GM12865 (cell line): Measurements from ENCODE around the gene TMEM198.

Experiments used
- DNase-seq: peaks from one replicate; pipeline ENCODE4 v3.0.0; 2010; ENCODE audit warnings: low read depth
- H3K4me3 ChIP-seq: 2 replicates; pipeline ENCODE4 v1.5.1; 2011; ENCODE audit warnings: mild to moderate bottlenecking, low read depth, low read length, control low read depth
- TF ChIP-seq, protein P1 (sequence below): IDR thresholded peaks from 2 replicates; pipeline ENCODE4 v1.5.1; 2011; ENCODE audit warnings: low read length, control low read depth, low read depth, inconsistent platforms; ENCODE audit not compliant: insufficient read depth; ENCODE audit errors: missing control alignments

TMEM198 gene

DNA sequence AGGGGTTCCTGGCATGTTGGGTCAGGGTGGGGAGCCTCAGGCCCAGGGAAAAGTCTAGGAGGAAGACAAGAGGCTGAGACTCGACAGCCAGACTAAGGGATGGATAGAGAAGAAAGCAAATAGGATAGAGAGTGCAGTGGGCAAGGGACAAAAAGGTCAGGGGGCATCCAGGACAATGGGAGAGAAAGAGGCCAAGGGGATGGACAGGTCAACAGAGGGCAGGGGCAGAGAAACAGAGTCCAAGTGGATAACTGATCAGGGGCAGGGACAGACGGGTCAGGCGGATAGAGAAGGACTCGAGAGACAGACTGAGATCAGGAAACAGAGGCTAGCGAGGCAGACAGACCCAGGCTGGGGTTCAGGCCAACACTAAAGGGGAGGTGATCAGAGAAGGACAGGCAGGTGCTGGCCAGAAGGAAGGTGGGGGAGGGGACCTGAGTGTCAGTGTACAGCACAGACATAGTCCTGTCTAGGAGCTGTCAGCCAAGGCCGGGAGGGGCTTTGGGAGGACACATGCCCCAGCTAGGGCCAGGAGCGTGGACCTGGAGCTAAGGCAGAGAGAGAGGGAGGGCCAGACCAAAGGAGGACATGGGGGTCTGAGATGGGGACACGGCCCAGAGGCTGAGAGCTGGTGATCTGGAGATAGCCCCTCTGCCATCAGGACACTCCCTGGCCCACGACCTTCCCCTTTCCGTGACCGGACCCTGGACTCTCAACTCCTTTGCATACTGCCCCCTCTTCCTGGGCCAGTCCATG lies 17.3 kb upstream of the TMEM198 start:
- TF ChIP-seq, protein P1, sequence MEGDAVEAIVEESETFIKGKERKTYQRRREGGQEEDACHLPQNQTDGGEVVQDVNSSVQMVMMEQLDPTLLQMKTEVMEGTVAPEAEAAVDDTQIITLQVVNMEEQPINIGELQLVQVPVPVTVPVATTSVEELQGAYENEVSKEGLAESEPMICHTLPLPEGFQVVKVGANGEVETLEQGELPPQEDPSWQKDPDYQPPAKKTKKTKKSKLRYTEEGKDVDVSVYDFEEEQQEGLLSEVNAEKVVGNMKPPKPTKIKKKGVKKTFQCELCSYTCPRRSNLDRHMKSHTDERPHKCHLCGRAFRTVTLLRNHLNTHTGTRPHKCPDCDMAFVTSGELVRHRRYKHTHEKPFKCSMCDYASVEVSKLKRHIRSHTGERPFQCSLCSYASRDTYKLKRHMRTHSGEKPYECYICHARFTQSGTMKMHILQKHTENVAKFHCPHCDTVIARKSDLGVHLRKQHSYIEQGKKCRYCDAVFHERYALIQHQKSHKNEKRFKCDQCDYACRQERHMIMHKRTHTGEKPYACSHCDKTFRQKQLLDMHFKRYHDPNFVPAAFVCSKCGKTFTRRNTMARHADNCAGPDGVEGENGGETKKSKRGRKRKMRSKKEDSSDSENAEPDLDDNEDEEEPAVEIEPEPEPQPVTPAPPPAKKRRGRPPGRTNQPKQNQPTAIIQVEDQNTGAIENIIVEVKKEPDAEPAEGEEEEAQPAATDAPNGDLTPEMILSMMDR, result no peak
- no peak overlapping the region for H3K4me3 ChIP-seq
- DNase-seq, result no peak

DNA sequence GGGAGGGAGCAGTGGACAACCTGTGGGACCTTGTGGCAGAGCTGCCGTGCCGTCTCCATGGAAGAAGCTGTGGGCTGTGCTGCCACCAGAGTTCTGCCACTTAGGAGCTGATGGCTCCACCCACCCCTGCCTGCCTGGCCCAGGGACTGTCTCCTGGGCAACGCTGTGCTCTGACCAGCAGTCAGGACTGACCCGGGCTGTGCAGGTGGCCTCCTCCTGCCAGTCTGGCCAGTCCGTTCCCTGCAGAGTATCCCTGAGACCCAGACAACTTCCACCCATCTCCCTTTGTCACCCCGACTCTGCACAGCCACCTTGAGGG lies 16.8 kb upstream of the TMEM198 start:
- H3K4me3 ChIP-seq, result no peak overlapping the region
- DNase-seq, result no peak
- TF ChIP-seq, protein P1, result no peak

DNA sequence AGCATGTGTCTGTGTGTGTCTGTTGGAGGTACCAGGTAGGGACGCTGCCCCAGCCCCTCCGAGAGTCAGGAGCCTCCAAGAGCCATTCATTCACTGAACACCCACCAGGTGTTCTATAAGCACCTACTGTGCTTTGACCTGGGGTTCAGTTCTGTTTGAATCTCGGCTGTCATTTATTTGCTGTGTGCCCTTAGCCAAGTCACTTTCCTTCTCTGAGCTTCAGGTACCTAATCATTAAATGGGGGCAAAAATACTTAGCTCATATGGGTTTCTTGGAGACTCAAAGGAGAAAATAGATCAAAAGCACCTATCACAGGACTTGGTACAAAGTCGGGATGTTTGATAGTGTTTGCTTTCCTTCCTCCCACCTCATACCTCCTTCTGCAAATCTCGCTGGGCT lies 16.4 kb upstream of the TMEM198 start:
- no peak overlapping the region for H3K4me3 ChIP-seq
- TF ChIP-seq, protein P1, result no peak
- DNase-seq, result no peak

DNA sequence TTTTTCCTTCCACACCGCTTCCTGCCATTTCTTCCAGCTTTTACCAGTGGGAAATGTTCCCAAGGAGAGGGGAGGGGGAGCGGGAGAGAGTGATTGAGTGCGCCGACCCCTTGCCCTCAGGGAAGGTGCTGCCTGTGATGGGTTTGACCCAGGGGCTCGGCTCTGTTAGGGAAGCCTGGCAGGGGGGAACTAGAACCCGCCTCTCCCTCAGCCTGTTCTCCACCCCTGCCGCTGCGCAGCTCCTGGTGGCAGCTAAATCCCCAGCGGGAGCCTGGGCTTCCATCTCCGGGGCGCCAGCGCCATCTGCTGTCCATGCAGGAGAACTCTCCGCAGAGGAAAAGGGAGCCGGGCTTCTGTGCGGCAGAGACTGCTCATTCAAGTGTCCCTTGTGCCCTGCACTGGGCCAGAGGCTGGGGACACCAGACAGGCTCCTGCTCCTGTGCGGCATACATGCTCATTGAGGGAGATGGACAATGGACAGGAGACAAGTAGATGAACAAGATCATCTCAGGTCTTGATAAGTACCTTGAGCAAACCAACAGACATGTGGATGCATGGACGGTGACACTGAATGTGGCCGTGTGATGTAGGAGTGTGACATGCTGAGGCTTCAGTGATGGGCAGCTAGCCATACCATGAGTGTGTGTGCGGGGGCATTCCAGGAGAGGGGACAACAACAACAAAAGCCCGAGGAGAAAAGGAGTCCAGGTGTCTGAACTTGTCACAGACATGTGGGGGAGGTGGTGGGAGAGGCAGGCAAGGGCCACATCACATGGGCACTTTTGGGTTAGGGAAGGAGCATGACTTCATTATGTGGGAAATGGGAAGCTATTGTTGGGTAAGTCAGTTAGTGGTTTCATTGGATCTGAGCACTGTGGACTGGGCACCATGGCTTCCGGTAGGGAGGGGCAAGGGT lies 13.5 kb upstream of the TMEM198 start:
- DNase-seq, result peak; percentile 86
- TF ChIP-seq, protein P1, result peak; percentile 96
- no peak overlapping the region for H3K4me3 ChIP-seq

DNA sequence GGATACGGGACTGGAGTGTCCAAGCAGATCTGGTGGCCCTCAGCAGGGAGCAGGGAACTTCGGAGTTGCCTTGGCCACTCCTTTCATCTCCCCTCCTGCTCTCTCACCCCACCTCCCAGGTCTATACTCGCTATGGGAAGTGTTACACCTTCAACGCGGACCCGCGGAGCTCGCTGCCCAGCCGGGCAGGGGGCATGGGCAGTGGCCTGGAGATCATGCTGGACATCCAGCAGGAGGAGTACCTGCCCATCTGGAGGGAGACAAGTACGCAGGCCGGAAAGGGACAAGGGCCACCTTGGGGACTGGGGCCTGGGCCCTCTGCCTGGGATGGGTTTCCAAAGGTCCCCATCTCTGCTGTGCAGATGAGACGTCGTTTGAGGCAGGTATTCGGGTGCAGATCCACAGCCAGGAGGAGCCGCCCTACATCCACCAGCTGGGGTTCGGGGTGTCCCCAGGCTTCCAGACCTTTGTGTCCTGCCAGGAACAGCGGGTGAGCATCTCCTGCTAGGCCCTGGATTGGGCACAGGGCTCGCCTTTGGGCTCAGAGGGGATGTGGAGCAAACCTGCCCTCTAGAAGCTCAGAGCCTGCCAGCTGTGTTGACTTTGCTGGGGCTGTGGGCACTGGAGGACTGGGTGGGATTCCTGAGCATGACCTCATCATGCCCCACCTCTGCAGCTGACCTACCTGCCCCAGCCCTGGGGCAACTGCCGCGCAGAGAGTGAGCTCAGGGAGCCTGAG lies 12.0 kb upstream of the TMEM198 start:
- TF ChIP-seq, protein P1, result no peak

DNA sequence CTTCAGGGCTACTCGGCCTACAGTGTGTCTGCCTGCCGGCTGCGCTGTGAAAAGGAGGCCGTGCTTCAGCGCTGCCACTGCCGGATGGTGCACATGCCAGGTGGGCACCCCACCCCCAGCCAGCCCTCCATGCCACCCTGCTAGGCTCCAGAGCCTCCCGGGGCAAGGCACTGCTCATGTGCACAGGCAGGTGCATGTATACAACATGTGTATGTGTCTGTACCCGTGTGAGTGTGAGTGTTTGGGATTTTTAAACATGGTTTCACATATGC lies 11.5 kb upstream of the TMEM198 start:
- TF ChIP-seq, protein P1, result no peak
- no peak overlapping the region for H3K4me3 ChIP-seq
- no peak for DNase-seq

More for the DNA sequence above, 12.0 kb upstream of the TMEM198 start:
- DNase-seq, result no peak
- no peak overlapping the region for H3K4me3 ChIP-seq
